HG03139 (cell line): ENCODE data around the gene MAGT1.
"Not testable (repeated sequence)": the region's sequence is repeated elsewhere in the genome, so short reads cannot be mapped to it uniquely, and the experiment has no call there.

Experiments
- ATAC-seq: cut with Tn5 transposase; IDR thresholded peaks from one replicate; pipeline ENCODE4 v1.9.1; 2021; ENCODE audit not compliant: unreplicated experiment

MAGT1 gene

DNA sequence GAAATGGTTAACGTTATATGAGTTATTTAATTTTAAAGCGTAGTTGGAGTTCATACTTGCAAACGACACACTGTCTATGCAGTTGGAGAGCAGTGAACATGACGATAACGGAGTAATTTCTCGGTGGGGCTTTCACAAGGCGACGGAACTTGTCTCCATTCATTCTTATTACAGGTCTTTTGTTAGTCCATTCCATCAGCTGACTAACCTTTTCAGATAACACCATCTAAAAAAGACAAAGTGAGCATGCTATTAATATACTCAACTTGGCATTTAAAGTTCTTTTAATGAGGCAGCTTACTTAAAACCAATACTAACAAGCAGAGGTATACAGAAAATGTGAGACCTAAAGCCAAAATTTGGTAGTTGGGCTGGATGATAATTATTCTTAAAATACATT, 19.9 kb downstream of the MAGT1 start:
- ATAC-seq = no peak

DNA sequence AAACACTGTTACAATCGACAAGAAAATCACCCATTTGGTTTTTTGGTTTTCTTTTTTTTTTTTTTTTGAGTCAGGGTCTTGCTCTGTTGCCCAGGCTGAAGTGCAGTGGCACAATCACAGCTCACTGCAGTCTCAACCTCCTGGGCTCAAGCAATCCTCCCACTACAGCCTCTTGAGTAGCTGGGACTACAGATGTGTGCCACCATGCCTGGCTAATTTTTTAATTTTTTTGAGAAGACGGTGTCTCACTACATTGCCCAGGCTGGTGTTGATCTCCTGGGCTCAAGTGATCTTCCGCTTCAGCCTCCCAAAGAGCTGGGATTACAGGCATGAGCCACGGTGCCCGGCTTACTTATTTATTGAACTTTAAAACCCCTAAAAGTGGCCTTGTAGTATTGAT, 63.7 kb downstream of the MAGT1 start:
- not testable (repeated sequence) for ATAC-seq

DNA sequence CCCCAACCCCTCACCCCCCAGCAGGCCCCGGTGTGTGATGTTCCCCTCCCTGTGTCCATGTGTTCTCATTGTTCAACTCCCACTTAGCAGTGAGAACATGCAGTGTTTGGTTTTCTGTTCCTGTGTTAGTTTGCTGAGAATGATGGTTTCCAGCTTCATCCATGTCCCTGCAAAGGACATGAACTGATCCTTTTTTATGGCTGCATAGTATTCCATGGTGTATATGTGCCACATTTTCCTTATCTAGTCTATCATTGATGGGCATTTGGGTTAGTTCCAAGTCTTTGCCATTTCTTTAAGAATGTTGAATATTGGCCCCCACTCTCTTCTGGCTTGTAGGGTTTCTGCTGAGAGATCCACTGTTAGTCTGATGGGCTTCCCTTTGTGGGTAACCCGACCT, 73.2 kb downstream of the MAGT1 start:
- ATAC-seq = not testable (repeated sequence)

DNA sequence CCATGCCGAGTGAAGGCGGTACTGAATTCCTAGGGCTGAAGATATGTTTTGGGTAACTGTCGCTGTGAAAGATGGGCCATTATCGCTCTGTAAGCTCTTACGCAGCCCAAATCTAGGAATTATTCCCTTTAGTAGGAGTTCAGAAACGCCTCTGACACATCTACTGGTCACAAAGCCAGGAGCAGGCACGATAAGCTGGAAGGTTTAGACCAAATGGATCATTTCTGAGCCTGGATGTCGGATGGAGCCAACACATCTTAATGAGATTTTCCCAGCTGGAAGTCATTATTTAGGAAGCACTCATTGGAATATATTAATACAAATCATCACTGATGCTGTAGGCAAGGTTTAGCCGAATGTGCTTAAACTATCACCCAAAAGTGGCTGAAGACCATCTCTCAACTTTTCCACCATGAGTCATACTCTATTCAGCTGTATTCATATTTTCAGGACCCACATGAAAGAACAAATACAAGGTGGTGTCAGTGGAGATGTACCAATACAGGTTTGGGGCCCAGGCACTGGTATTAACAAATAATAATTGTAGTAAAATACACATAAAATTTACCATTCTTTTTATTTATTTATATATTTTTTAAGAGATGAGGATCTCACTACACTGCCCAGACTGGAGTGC, 75.0 kb downstream of the MAGT1 start:
- no peak for ATAC-seq

DNA sequence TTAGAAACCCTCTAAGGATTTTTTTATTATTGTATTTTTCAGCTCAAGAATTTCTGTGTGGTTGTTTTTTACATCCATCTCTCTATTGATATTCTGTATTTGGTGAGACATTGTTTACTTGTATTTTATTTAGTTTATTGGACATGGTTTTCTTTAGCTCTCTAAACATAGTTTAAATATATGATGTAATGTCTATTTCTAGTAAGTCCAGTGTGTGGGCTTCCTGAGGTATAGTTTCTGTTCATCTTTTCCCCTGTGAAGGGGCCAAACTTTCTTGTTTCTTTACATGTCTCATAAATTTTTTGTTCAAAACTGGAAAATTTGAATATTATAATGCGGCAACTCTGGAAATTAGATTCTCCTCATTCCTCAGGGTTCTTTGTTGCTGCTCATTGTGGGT, 81.0 kb downstream of the MAGT1 start:
- no peak for ATAC-seq

DNA sequence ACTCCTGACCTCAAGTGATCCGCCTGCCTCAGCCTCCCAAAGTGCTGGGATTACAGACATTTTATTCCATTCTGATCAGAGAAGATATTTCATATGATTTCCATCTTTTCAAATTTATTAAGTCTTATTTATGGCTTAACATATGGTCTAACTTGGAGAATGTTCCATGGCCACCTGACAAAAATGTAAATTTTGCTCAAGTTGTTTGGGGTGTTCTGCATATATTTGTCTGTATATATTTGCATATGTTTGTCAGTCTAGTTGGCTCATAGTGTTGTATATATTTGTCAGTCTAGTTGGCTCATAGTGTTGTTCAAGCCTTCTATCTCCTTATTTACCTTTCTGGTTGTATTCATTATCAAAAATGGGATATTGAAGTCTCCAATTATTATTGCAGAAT, 93.0 kb downstream of the MAGT1 start:
- ATAC-seq = no peak

DNA sequence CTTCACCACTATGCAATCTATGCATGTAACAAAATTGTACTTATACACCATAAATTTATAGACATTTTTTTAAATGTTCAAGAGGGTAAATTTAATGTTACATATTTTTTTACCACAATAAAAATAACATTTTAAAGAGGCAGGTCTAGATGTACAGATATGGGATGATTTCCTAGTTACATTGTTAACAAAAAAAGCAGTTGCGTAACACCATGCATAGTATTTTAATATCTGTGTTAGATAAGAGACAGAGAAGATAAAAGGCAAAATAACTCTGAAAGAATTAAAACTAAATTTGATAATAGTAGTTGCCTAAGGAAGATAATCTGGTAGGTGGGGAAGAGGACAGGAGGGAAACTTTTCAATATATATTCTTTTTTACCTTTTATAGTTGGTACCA, 100.1 kb downstream of the MAGT1 start:
- ATAC-seq = no peak

DNA sequence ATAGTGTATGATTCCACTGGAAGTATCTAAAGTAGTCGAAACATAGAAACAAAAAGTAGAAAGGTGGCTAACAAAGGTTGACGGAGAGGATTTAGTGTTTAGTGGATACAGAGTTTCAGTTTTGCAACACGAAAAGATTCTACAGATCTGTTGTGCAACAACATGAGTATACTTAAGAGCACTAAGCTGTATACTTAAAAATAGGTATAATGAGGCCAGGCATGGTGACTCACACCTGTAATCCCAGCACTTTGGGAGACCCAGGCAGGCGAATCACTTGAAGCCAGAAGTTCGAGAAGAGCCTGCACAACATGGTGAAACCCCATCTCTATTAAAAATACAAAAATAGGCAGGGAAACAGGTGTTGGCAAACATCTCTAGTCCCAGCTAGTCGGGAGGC, 101.3 kb downstream of the MAGT1 start:
- no peak for ATAC-seq

DNA sequence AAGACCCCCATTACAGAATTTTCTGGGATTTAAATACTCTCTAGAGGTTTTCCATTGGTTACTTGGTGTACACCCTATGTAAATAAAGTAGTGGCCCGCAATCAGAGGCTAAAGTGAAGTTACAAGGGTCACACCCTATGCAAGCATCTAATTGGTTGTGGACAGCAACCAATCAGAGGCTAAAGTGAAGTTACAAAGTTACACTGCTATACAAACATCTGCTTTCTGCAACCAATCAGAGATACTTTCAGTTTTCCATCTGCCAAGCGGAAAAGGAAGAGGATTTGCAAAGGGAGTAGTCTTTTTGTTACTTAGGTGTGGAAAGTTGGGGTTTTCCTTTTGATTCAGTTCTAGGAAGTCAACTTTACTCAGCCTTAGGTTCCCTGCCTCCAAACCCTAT, 107.2 kb downstream of the MAGT1 start:
- ATAC-seq = no peak

DNA sequence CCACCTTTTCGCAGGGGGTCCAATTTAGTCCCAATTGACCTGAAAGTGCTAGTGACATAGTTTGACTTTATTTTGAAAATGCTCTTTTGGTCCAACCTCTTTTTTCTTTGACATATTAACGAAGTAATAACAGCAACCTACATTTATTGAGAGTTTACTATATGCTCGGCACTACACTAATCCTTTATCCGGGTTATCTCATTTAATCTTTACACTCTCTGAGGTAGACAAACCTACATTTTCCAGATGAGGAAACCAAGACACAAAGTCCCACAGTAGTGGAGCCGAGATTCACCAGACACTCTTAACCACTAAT, 108.9 kb downstream of the MAGT1 start:
- no peak for ATAC-seq

DNA sequence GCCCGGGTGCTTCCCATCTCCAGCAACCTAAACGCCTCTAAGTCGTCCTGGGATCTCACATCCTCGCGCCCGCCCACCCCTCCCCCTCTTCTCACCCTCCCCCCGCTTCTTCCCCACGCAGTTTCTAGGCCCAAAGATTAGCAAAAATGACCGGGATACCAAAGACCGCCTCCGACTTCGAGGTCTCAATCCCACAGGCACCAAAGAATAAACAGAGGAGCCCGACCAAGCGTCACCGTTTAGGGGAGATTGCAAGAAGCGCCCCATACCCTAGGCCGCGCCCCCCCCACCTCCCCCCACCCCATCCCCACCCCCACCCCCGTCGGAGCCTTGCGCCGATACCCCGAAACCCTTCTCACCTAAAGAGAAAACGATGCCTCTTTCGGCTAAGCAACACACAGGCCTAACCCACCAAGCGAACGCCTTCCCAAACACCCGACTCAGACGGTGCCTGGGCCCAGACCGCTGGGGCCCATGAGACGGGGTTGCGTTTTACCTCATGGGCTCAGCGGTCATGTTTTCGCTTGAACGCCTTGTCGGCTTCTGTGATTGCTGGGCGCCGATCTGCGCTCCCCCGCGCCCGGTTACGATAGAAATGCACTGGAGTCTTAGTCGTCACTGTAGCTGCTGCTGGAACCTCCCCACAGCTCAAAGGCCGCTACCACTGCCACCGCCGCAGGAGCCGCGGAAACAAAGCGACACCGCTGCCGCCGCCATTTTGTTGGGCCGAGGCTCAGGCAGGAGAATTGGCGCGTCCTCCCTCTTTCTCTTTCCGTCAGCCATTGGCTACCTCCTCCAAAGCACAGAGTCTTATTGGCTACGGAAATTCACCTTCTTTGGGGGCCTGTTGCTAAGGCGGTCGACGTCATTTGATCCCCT, 109.5 kb downstream of the MAGT1 start, which contains the start of gene ATRX:
Gene ATRX, minus strand, starts transcription at position 731 of the 879 bp plus-strand sequence. Its CDS starts 215 bp downstream, at position 516.
- ATAC-seq = peak; percentile 89

DNA sequence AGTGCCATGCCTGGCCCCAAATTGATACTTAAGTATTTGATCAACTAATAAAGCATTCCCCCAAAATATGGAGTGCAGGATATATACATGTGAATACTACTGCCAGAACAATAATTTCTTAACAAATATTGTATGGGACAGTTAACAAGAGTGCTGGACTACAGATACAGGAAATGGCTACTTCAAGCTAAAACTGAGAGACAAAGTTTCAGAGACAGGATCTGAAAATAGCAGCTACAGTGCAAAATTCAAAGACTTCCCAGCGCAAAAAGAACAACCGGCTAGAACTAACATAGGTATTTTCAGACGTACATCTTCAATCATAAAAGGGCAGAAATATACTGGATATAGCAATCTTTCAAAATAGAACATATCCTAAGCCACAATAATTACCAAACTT, 115.5 kb downstream of the MAGT1 start:
- ATAC-seq = no peak

DNA sequence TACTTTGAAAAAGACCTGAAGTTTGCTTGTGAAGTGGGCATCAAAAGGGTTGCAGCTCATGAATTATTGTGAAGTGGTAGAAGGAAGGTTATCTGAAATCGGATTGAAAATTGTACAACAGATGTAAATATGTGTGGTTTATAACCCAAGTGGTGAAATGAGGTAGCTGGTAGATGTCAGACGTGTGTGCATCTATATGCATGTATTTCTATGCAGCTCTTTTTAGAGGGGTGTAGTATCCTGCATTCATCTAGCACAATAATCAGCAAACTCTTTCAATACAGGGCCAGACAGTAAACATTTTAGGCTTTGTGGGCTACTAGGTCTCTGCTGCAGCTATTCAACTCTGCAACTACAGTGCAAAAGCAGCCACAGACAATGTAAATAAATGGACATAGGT, 118.6 kb downstream of the MAGT1 start:
- no peak for ATAC-seq
